Head of caudate nucleus (tissue), 42 donors: ENCODE results near the gene CRABP2.

Experiments used
- DNase-seq, 42 donors: peaks; one replicate each; pipeline versions ENCODE4 v3.0.0 to v3.0.0-alpha.2; 2020 to 2021; ENCODE audit warnings: mixed read lengths in 7 of 42
- intact Hi-C: fragments of 100-400 bp; cut with DNase I; formaldehyde crosslinking; loops from one replicate; pipeline ENCODE4 v1.15.0; 2022

CRABP2 gene

GRCh38 chr1:156705321-156705917 is at the start of gene CRABP2:
Gene CRABP2 (minus strand): TSS chr1:156705583. CDS start chr1:156705446, 137 bp downstream.
- peak in 11 of 42 donors; percentile 4 to 47 (median 24) for DNase-seq
- intact Hi-C loops: no loop called here

- intact Hi-C loops: no loop called here
- DNase-seq: peak in 1 of 42 donors; percentile 4
Measured at GRCh38 chr1:156754219-156754618, 48.8 kb upstream of the CRABP2 start.

GRCh38 chr1:156752843-156753482 is 47.6 kb upstream of the CRABP2 start:
- peak in 1 of 42 donors; percentile 17 for DNase-seq
- intact Hi-C loops: no loop called here

- peak; percentile 94 to 99 (median 98) for DNase-seq
- intact Hi-C loops: loop anchor here (2.0 kb wide), 1 partner anchor 15 kb away; the partner anchor contains the start of gene PRCC
Measured at GRCh38 chr1:156751757-156752481, 46.5 kb upstream of the CRABP2 start.

- intact Hi-C loops: loop anchor here (2.0 kb wide), 1 partner anchor 15 kb away; the partner anchor contains the start of gene PRCC
- DNase-seq: no peak
Measured at GRCh38 chr1:156751451-156751756, 46.0 kb upstream of the CRABP2 start, which contains the start of gene HDGF. Gene HDGF (minus strand): TSS chr1:156751675. CDS start chr1:156751429, 246 bp downstream.

- DNase-seq: peak in 38 of 42 donors; percentile 28 to 77 (median 54)
Measured at GRCh38 chr1:156750711-156751450, 45.5 kb upstream of the CRABP2 start.

GRCh38 chr1:156750191-156750672 is 44.8 kb upstream of the CRABP2 start:
- peak in 2 of 42 donors; percentile 10 to 44 for DNase-seq
- intact Hi-C loops: loop anchor here (2.0 kb wide), 1 partner anchor 17 kb away; the partner anchor contains the start of gene PRCC

More at GRCh38 chr1:156750711-156751450, 45.5 kb upstream of the CRABP2 start:
- intact Hi-C loops: loop anchor here (2.0 kb wide), 1 partner anchor 16 kb away; the partner anchor contains the start of gene PRCC

- no peak for DNase-seq
- intact Hi-C loops: loop anchor here (2.0 kb wide), 1 partner anchor 17 kb away; the partner anchor contains the start of gene PRCC
Measured at GRCh38 chr1:156749419-156750118, 44.2 kb upstream of the CRABP2 start.

- intact Hi-C loops: no loop called here
- DNase-seq: peak in 17 of 42 donors; percentile 17 to 73 (median 46)
Measured at GRCh38 chr1:156748670-156749418, 43.5 kb upstream of the CRABP2 start.

GRCh38 chr1:156747742-156748669 is 42.6 kb upstream of the CRABP2 start:
- intact Hi-C loops: no loop called here
- DNase-seq: peak in 1 of 42 donors; percentile 6

- peak; percentile 74 to 94 (median 84) for DNase-seq
- intact Hi-C loops: no loop called here
Measured at GRCh38 chr1:156746728-156747631, 41.6 kb upstream of the CRABP2 start.

GRCh38 chr1:156746406-156746727 is 41.0 kb upstream of the CRABP2 start:
- DNase-seq: no peak
- intact Hi-C loops: no loop called here

GRCh38 chr1:156745881-156746280 is 40.5 kb upstream of the CRABP2 start:
- intact Hi-C loops: no loop called here
- no peak for DNase-seq

- intact Hi-C loops: no loop called here
Measured at GRCh38 chr1:156744786-156745419, 39.5 kb upstream of the CRABP2 start.

GRCh38 chr1:156744344-156744743 is 39.0 kb upstream of the CRABP2 start:
- intact Hi-C loops: no loop called here
- no peak for DNase-seq

More at GRCh38 chr1:156744786-156745419, 39.5 kb upstream of the CRABP2 start:
- DNase-seq: no peak
